IPS DF 4.7 (cell line): ENCODE results near the gene ZC3H15.
"Not testable (repeated sequence)": the region's sequence is repeated elsewhere in the genome, so short reads cannot be mapped to it uniquely, and the experiment has no call there.

Experiments used
- DNase-seq: peaks from one replicate; pipeline ENCODE4 v3.0.0-alpha.2; 2013; ENCODE audit warnings: low spot score; ENCODE audit errors: extremely low read depth

ZC3H15 gene

GRCh38 chr2:186485871-186486650, at the start of gene ZC3H15:
Gene ZC3H15 (plus strand): TSS chr2:186486260. CDS start chr2:186486383, 123 bp downstream.
- peak; percentile 80 for DNase-seq

- no peak for DNase-seq
These were observed 48.3 kb upstream of the ZC3H15 start for GRCh38 chr2:186437719-186438118.

GRCh38 chr2:186439673-186440095, 46.4 kb upstream of the ZC3H15 start:
- DNase-seq = not testable (repeated sequence)

- DNase-seq = no peak
These were observed 45.6 kb upstream of the ZC3H15 start for GRCh38 chr2:186440506-186440905.

GRCh38 chr2:186442885-186443284, 43.2 kb upstream of the ZC3H15 start:
- no peak for DNase-seq

- no peak for DNase-seq
These were observed 42.2 kb upstream of the ZC3H15 start for GRCh38 chr2:186443851-186444250.

- DNase-seq = no peak
These were observed 40.6 kb upstream of the ZC3H15 start for GRCh38 chr2:186445506-186445905.

- no peak for DNase-seq
These were observed 30.4 kb upstream of the ZC3H15 start for GRCh38 chr2:186455613-186456012.

GRCh38 chr2:186456941-186457340, 29.1 kb upstream of the ZC3H15 start:
- DNase-seq = no peak

GRCh38 chr2:186457908-186458307, 28.2 kb upstream of the ZC3H15 start:
- DNase-seq = no peak

- DNase-seq = no peak
These were observed 27.1 kb upstream of the ZC3H15 start for GRCh38 chr2:186459009-186459408.

GRCh38 chr2:186460465-186460864, 25.6 kb upstream of the ZC3H15 start:
- no peak for DNase-seq

- DNase-seq = no peak
These were observed 19.3 kb upstream of the ZC3H15 start for GRCh38 chr2:186466743-186467142.

GRCh38 chr2:186467421-186467820, 18.6 kb upstream of the ZC3H15 start:
- DNase-seq = no peak

- DNase-seq = not testable (repeated sequence)
These were observed 13.2 kb upstream of the ZC3H15 start for GRCh38 chr2:186472722-186473493.

- not testable (repeated sequence) for DNase-seq
These were observed 11.8 kb upstream of the ZC3H15 start for GRCh38 chr2:186474239-186474638.

- DNase-seq = no peak
These were observed 8.3 kb upstream of the ZC3H15 start for GRCh38 chr2:186477790-186478189.

- DNase-seq = no peak
These were observed 5.1 kb upstream of the ZC3H15 start for GRCh38 chr2:186480991-186481390.

GRCh38 chr2:186484062-186484735, 1.9 kb upstream of the ZC3H15 start:
- no peak for DNase-seq

- DNase-seq = no peak
These were observed 537 bp upstream of the ZC3H15 start for GRCh38 chr2:186485576-186485870.

- no peak for DNase-seq
These were observed 889 bp downstream of the ZC3H15 start for GRCh38 chr2:186486651-186487647.
